ENCODE results near the gene RFX7. TPM values are rescaled to one million over a fixed set of nuclear protein-coding genes. Genes with fewer than 3 reads are reported as not detected.

Gene RFX7
- total RNA-seq, 1 experiment from 2014 or later = 18.1 TPM

- H3K27me3 ChIP-seq (ENCODE audit: insufficient read depth, low read length) = no peaks in the 10 kb centered on the region
- no peak overlapping the region for H3K9ac ChIP-seq (ENCODE audit: low read length)
- H3K36me3 ChIP-seq (ENCODE audit: control insufficient read depth in 1 of 2, insufficient read depth in 2 of 2, low read length in 2 of 2) = no peaks in the 10 kb centered on the region
- POLR2A ChIA-PET = no interaction called here
- no peak overlapping the region for H3K4me3 ChIP-seq (replicated peaks in 1 of 2; ENCODE audit: low read depth in 1 of 2, low read length in 2 of 2)
- intact Hi-C loops (cut with micrococcal nuclease) = no loop called here
- H4K20me1 ChIP-seq (ENCODE audit: insufficient read depth) = no peaks in the 10 kb centered on the region
- TF ChIP-seq RAD21 (IDR thresholded peaks at IDR 0.05; ENCODE audit: low read depth) = no peak
- BruUV-seq (replicated peaks) = no TSS peak
- ATAC-seq (no peak), DNase-seq (ENCODE audit: low read depth, low spot score) (no peak)
- RAD21 ChIA-PET (ENCODE audit: low non-redundant PET in 1 of 2, low total read pairs in 2 of 2, uncharacterized antibody in 2 of 2, unreplicated experiment in 2 of 2) = no interaction called here
- no peaks in the 10 kb centered on the region for H3K9me2 ChIP-seq (ENCODE audit: insufficient read depth)
- no peaks in the 10 kb centered on the region for H3K4me1 ChIP-seq (ENCODE audit: control insufficient read depth in 1 of 2, insufficient read depth in 2 of 2, low read length in 2 of 2)
- H3K9me3 ChIP-seq (ENCODE audit: control insufficient read depth in 1 of 2, insufficient read depth in 1 of 2, low read depth in 1 of 2, low read length in 2 of 2) = no peaks in the 10 kb centered on the region
- no peak overlapping the region for H3K27ac ChIP-seq (ENCODE audit: low read depth, low read length)
- H3K4me2 ChIP-seq (ENCODE audit: low read length) = no peak overlapping the region
- H2AFZ ChIP-seq (ENCODE audit: low read depth, low read length, poor library complexity, severe bottlenecking) = no peak overlapping the region
- CTCF ChIA-PET = no interaction called here
- no peaks in the 10 kb centered on the region for H3K79me2 ChIP-seq (ENCODE audit: insufficient read depth, low read length)
Observed at GRCh38 chr15:56047354-56047753, 196.3 kb downstream of the RFX7 start.

GRCh38 chr15:56045068-56045748, 198.5 kb downstream of the RFX7 start:
- H2AFZ ChIP-seq (ENCODE audit: low read depth, low read length, poor library complexity, severe bottlenecking) = no peak overlapping the region
- H3K36me3 ChIP-seq (ENCODE audit: control insufficient read depth in 1 of 2, insufficient read depth in 2 of 2, low read length in 2 of 2) = no peaks in the 10 kb centered on the region
- H3K4me2 ChIP-seq (ENCODE audit: low read length) = no peak overlapping the region
- H3K4me3 ChIP-seq (replicated peaks in 1 of 2; ENCODE audit: low read depth in 1 of 2, low read length in 2 of 2) = no peak overlapping the region
- CTCF ChIA-PET = no interaction called here
- H3K27me3 ChIP-seq (ENCODE audit: insufficient read depth, low read length) = no peaks in the 10 kb centered on the region
- intact Hi-C loops (cut with micrococcal nuclease) = no loop called here
- no peak overlapping the region for H3K27ac ChIP-seq (ENCODE audit: low read depth, low read length)
- no TSS peak for BruUV-seq (replicated peaks)
- POLR2A ChIA-PET = no interaction called here
- H3K9me2 ChIP-seq (ENCODE audit: insufficient read depth) = no peaks in the 10 kb centered on the region
- no peaks in the 10 kb centered on the region for H3K79me2 ChIP-seq (ENCODE audit: insufficient read depth, low read length)
- RAD21 ChIA-PET (ENCODE audit: low non-redundant PET in 1 of 2, low total read pairs in 2 of 2, uncharacterized antibody in 2 of 2, unreplicated experiment in 2 of 2) = no interaction called here
- H3K9ac ChIP-seq (ENCODE audit: low read length) = no peak overlapping the region
- peaks cover 8 to 13% of the 10 kb centered on the region in 2 experiments for H3K4me1 ChIP-seq (ENCODE audit: control insufficient read depth in 1 of 2, insufficient read depth in 2 of 2, low read length in 2 of 2)
- ATAC-seq (no peak), DNase-seq (ENCODE audit: low read depth, low spot score) (no peak)
- H4K20me1 ChIP-seq (ENCODE audit: insufficient read depth) = no peaks in the 10 kb centered on the region
- no peaks in the 10 kb centered on the region for H3K9me3 ChIP-seq (ENCODE audit: control insufficient read depth in 1 of 2, insufficient read depth in 1 of 2, low read depth in 1 of 2, low read length in 2 of 2)
- TF ChIP-seq, protein P1, sequence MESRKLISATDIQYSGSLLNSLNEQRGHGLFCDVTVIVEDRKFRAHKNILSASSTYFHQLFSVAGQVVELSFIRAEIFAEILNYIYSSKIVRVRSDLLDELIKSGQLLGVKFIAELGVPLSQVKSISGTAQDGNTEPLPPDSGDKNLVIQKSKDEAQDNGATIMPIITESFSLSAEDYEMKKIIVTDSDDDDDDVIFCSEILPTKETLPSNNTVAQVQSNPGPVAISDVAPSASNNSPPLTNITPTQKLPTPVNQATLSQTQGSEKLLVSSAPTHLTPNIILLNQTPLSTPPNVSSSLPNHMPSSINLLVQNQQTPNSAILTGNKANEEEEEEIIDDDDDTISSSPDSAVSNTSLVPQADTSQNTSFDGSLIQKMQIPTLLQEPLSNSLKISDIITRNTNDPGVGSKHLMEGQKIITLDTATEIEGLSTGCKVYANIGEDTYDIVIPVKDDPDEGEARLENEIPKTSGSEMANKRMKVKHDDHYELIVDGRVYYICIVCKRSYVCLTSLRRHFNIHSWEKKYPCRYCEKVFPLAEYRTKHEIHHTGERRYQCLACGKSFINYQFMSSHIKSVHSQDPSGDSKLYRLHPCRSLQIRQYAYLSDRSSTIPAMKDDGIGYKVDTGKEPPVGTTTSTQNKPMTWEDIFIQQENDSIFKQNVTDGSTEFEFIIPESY (IDR thresholded peaks at IDR 0.05; ENCODE audit: extremely low read depth, insufficient replicate concordance, low read length) = no peak
- TF ChIP-seq EZH2phosphoT487 (IDR thresholded peaks at IDR 0.05; ENCODE audit: borderline replicate concordance) = no peak
- no peak for TF ChIP-seq POLR2A (IDR thresholded peaks at IDR 0.05; ENCODE audit: borderline replicate concordance, extremely low read depth, insufficient read depth, insufficient read length)
- TF ChIP-seq ELF1 (IDR thresholded peaks at IDR 0.05; ENCODE audit: borderline replicate concordance, low read depth) = no peak
- TF ChIP-seq SRF (IDR thresholded peaks at IDR 0.05; ENCODE audit: low read depth) = no peak
- TF ChIP-seq EGR1 (IDR thresholded peaks at IDR 0.05; ENCODE audit: low read depth) = no peak
- no peak for TF ChIP-seq POLR2AphosphoS5 (IDR thresholded peaks at IDR 0.05; ENCODE audit: low read depth, low read length)
- no peak for TF ChIP-seq JUND (IDR thresholded peaks at IDR 0.05)
- TF ChIP-seq TCF7L2 (IDR thresholded peaks at IDR 0.05; ENCODE audit: borderline replicate concordance, extremely low read depth, insufficient read depth, insufficient read length) = no peak
- no peak for TF ChIP-seq CBX3 (IDR thresholded peaks at IDR 0.05; ENCODE audit: low read depth)
- TF ChIP-seq, protein P2, sequence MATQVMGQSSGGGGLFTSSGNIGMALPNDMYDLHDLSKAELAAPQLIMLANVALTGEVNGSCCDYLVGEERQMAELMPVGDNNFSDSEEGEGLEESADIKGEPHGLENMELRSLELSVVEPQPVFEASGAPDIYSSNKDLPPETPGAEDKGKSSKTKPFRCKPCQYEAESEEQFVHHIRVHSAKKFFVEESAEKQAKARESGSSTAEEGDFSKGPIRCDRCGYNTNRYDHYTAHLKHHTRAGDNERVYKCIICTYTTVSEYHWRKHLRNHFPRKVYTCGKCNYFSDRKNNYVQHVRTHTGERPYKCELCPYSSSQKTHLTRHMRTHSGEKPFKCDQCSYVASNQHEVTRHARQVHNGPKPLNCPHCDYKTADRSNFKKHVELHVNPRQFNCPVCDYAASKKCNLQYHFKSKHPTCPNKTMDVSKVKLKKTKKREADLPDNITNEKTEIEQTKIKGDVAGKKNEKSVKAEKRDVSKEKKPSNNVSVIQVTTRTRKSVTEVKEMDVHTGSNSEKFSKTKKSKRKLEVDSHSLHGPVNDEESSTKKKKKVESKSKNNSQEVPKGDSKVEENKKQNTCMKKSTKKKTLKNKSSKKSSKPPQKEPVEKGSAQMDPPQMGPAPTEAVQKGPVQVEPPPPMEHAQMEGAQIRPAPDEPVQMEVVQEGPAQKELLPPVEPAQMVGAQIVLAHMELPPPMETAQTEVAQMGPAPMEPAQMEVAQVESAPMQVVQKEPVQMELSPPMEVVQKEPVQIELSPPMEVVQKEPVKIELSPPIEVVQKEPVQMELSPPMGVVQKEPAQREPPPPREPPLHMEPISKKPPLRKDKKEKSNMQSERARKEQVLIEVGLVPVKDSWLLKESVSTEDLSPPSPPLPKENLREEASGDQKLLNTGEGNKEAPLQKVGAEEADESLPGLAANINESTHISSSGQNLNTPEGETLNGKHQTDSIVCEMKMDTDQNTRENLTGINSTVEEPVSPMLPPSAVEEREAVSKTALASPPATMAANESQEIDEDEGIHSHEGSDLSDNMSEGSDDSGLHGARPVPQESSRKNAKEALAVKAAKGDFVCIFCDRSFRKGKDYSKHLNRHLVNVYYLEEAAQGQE (IDR thresholded peaks at IDR 0.05; ENCODE audit: low read depth) = no peak
- TF ChIP-seq, protein P3, sequence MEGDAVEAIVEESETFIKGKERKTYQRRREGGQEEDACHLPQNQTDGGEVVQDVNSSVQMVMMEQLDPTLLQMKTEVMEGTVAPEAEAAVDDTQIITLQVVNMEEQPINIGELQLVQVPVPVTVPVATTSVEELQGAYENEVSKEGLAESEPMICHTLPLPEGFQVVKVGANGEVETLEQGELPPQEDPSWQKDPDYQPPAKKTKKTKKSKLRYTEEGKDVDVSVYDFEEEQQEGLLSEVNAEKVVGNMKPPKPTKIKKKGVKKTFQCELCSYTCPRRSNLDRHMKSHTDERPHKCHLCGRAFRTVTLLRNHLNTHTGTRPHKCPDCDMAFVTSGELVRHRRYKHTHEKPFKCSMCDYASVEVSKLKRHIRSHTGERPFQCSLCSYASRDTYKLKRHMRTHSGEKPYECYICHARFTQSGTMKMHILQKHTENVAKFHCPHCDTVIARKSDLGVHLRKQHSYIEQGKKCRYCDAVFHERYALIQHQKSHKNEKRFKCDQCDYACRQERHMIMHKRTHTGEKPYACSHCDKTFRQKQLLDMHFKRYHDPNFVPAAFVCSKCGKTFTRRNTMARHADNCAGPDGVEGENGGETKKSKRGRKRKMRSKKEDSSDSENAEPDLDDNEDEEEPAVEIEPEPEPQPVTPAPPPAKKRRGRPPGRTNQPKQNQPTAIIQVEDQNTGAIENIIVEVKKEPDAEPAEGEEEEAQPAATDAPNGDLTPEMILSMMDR (IDR thresholded peaks at IDR 0.05 in 2 of 3, conservative IDR thresholded peaks at IDR 0.05 in 1 of 3; ENCODE audit: borderline replicate concordance in 1 of 3, insufficient read depth in 1 of 3, low read depth in 2 of 3, low read length in 2 of 3) = no peak
